ENCODE results near the gene TMEM244. TPM values are rescaled to one million over a fixed set of nuclear protein-coding genes. Genes with fewer than 3 reads are reported as not detected.

The TMEM244 gene
- total RNA-seq, 4 donors from 2014 or later, result not detected

GRCh38 chr6:129902681-129903080 lies 41.6 kb upstream of the TMEM244 start:
- H3K4me3 ChIP-seq (ENCODE audit: low read depth, poor library complexity, severe bottlenecking), result no peak overlapping the region
- intact Hi-C loops (cut with DNase I; ENCODE audit: low total_unique reads), result no loop called here
- no peak for TF ChIP-seq POLR2A (IDR thresholded peaks at IDR 0.05)
- no peak for DNase-seq (ENCODE audit: low spot score in 2 of 2)
- WGBS, 2 donors, result 89% methylated on average over 1 of the region's 1 CpG

GRCh38 chr6:129901910-129902309 lies 40.8 kb upstream of the TMEM244 start:
- TF ChIP-seq CTCF (IDR thresholded peaks at IDR 0.05) (no peak), POLR2A (IDR thresholded peaks at IDR 0.05) (no peak)
- DNase-seq (ENCODE audit: low spot score in 2 of 2), result no peak
- intact Hi-C loops (cut with DNase I; ENCODE audit: low total_unique reads), result no loop called here
- H3K4me3 ChIP-seq (ENCODE audit: low read depth, poor library complexity, severe bottlenecking), result no peak overlapping the region

- no peak for DNase-seq (ENCODE audit: low spot score in 2 of 2)
- H3K4me3 ChIP-seq (ENCODE audit: low read depth, poor library complexity, severe bottlenecking), result no peak overlapping the region
- intact Hi-C loops (cut with DNase I; ENCODE audit: low total_unique reads), result no loop called here
- TF ChIP-seq POLR2A (IDR thresholded peaks at IDR 0.05) (no peak), CTCF (IDR thresholded peaks at IDR 0.05) (no peak)
These were observed 34.6 kb upstream of the TMEM244 start for GRCh38 chr6:129895692-129896091.

- H3K4me3 ChIP-seq (ENCODE audit: low read depth, poor library complexity, severe bottlenecking), result no peak overlapping the region
- no peak for DNase-seq (ENCODE audit: low spot score in 2 of 2)
- intact Hi-C loops (cut with DNase I; ENCODE audit: low total_unique reads), result no loop called here
- 78 to 82% methylated on average over 3 of the region's 3 CpGs for WGBS, 2 donors
- TF ChIP-seq CTCF (IDR thresholded peaks at IDR 0.05), result no peak
- TF ChIP-seq POLR2A (IDR thresholded peaks at IDR 0.05), result no peak
These were observed 33.8 kb upstream of the TMEM244 start for GRCh38 chr6:129894921-129895320.

- intact Hi-C loops (cut with DNase I; ENCODE audit: low total_unique reads), result no loop called here
- no peak for TF ChIP-seq CTCF (IDR thresholded peaks at IDR 0.05)
- TF ChIP-seq POLR2A (IDR thresholded peaks at IDR 0.05), result no peak
- no peak for DNase-seq (ENCODE audit: low spot score in 2 of 2)
These were observed 32.5 kb upstream of the TMEM244 start for GRCh38 chr6:129893640-129894039.

GRCh38 chr6:129890701-129891100 lies 29.6 kb upstream of the TMEM244 start:
- TF ChIP-seq POLR2A (IDR thresholded peaks at IDR 0.05) (no peak), CTCF (IDR thresholded peaks at IDR 0.05) (no peak)
- no peak overlapping the region for H3K4me3 ChIP-seq (ENCODE audit: low read depth, poor library complexity, severe bottlenecking)
- 72 to 81% methylated on average over 4 of the region's 4 CpGs for WGBS, 2 donors
- no peak for DNase-seq (ENCODE audit: low spot score in 2 of 2)
- intact Hi-C loops (cut with DNase I; ENCODE audit: low total_unique reads), result no loop called here

More at GRCh38 chr6:129893640-129894039, 32.5 kb upstream of the TMEM244 start:
- no peak overlapping the region for H3K4me3 ChIP-seq (ENCODE audit: low read depth, poor library complexity, severe bottlenecking)
